Fibroblast of lung (primary cell): ENCODE measurements around the gene GDPD4. TPM values are rescaled to one million over a fixed set of nuclear protein-coding genes. Genes with fewer than 3 reads are reported as not detected.

Experiments
- DNase-seq, 2 donors: peaks; one replicate each; pipeline versions ENCODE4 v3.0.0 to v3.0.0-alpha.2; 2010; ENCODE audit warnings: low read depth in 2 of 2
- H2AFZ ChIP-seq: 2 replicates; pipeline ENCODE4 v1.5.1; 2012; ENCODE audit warnings: low read length, control low read depth, inconsistent platforms
- H3K27ac ChIP-seq: 2 replicates; pipeline ENCODE4 v1.5.1; 2011; ENCODE audit warnings: low read length, control low read depth; ENCODE audit not compliant: insufficient read depth
- H3K27me3 ChIP-seq: 2 replicates; pipeline ENCODE4 v1.5.1; 2011; ENCODE audit warnings: mild to moderate bottlenecking, low read length; ENCODE audit not compliant: control insufficient read depth, insufficient read depth
- H3K36me3 ChIP-seq: 2 replicates; pipeline ENCODE4 v1.5.1; 2011; ENCODE audit warnings: low read length; ENCODE audit not compliant: control insufficient read depth, insufficient read depth
- H3K4me1 ChIP-seq: 2 replicates; pipeline ENCODE4 v1.5.1; 2011; ENCODE audit warnings: low read length; ENCODE audit not compliant: control insufficient read depth, insufficient read depth; ENCODE audit errors: extremely low read depth
- H3K4me2 ChIP-seq: 2 replicates; pipeline ENCODE4 v1.5.1; 2011; ENCODE audit warnings: low read length, control low read depth; ENCODE audit not compliant: insufficient read depth; ENCODE audit errors: extremely low read depth
- H3K4me3 ChIP-seq, 4 experiments: fragments of 200-600 bp in 1 of 4; sonication (generic) in 1 of 4; replicated peaks in 1 of 4; 2 replicates each; pipeline ENCODE4 v1.5.1; 2011 to 2016; ENCODE audit warnings: low read length in 4 of 4, low read depth in 3 of 4, mild to moderate bottlenecking in 3 of 4, control low read depth in 2 of 4, inconsistent platforms in 1 of 4, mixed read lengths in 1 of 4; ENCODE audit not compliant: insufficient read depth in 1 of 4; ENCODE audit errors: control extremely low read depth in 1 of 4
- H3K79me2 ChIP-seq: 2 replicates; pipeline ENCODE4 v1.5.1; 2012; ENCODE audit warnings: mild to moderate bottlenecking, low read length, inconsistent platforms; ENCODE audit not compliant: control insufficient read depth, insufficient read depth
- H3K9ac ChIP-seq: 2 replicates; pipeline ENCODE4 v1.5.1; 2011; ENCODE audit warnings: mild to moderate bottlenecking, low read length, control low read depth; ENCODE audit not compliant: insufficient read depth
- H3K9me3 ChIP-seq: 2 replicates; pipeline ENCODE4 v1.5.1; 2012; ENCODE audit warnings: low read depth, low read length; ENCODE audit not compliant: control insufficient read depth, insufficient read depth
- H4K20me1 ChIP-seq: 2 replicates; pipeline ENCODE4 v1.5.1; 2011; ENCODE audit warnings: low read length; ENCODE audit not compliant: control insufficient read depth, insufficient read depth; ENCODE audit errors: extremely low read depth
- EZH2 ChIP-seq: IDR thresholded peaks from 2 replicates; pipeline ENCODE4 v1.5.1; 2012; ENCODE audit warnings: low read length, control low read depth, mild to moderate bottlenecking; ENCODE audit errors: missing control alignments
- polyA plus RNA-seq, 2 donors: library from polyadenylated mRNA; depleted of rRNA in 1 of 2; stranded (reverse) in 1 of 2; unstranded in 1 of 2; fragments of >200 nt; gene quantifications; 2 replicates each; pipeline ENCODE4 v1.2.1, GENCODE V29; 2011 to 2012; ENCODE audit warnings: missing spikeins in 1 of 2
- total RNA-seq: library from RNA; depleted of rRNA; stranded (reverse); fragments of >200 nt; gene quantifications from 2 replicates; pipeline ENCODE4 v1.2.1, GENCODE V29; 2014
- TF ChIP-seq, protein P1 (sequence below), 2 donors: IDR thresholded peaks in 1 of 2; conservative IDR thresholded peaks in 1 of 2; 1 replicate in 1 of 2; 2 replicates in 1 of 2; pipeline ENCODE4 v1.5.1; 2011 to 2012; ENCODE audit warnings: low read length in 2 of 2, control low read depth in 1 of 2, inconsistent platforms in 1 of 2, low read depth in 1 of 2, mild to moderate bottlenecking in 1 of 2

The GDPD4 gene
- total and polyA plus RNA-seq, 2 donors (not counting 1 experiment from before 2014, with no cell fraction given), result not detected

DNA sequence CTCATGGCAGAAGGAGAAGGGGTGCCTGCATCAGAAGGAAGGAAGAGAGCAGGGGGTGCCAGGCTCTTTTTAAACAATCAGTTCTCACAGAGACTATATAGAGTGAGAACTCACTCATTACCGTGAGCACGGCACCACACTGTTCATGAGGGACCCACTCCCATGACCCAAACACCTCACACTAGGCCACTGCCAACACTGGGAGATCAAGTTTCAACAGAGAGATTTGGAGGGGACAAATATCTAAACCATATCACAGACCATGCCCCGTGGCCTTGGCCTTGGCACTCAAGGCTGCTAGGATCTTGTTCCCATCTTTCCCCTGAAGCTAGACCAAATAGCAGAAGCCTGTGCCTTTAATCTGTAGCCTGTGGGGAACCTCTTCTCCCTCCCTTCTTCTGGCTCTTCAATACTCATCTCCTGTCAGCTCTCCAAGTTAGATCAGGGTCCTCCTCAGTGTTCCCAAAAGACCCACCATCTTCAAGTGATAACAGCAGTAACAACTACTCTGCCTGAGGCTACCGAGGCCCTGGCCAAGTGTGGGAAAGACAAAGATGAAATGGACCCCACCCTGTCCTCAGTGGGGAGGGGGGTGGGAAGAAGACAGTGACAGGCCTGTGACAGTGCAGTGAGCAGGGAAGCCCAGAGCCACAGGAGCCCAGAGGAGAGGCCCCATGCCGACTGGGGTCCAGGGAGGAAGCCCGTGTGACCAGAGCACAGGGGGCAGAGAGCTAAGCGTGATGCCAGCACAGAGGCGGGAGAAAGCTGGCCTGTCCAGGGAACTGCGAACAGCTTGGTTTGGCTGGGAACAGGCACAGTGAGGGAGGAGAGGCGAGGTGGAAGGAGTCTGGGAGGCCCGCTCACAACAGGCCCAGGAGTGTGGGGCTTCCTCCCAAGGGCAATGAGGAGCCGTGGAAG is 100.9 kb downstream of the GDPD4 start:
- Histone ChIP-seq H3K9ac (no peak overlapping the region), H3K4me2 (no peak overlapping the region), H3K27ac (no peak overlapping the region), H2AFZ (no peak overlapping the region), H3K79me2 (no peaks in the 10 kb centered on the region), H3K27me3 (no peaks in the 10 kb centered on the region), H3K36me3 (no peaks in the 10 kb centered on the region), H3K4me3 (no peak overlapping the region), H4K20me1 (no peaks in the 10 kb centered on the region), H3K4me1 (no peaks in the 10 kb centered on the region), H3K9me3 (no peaks in the 10 kb centered on the region)
- no peak for DNase-seq
- TF ChIP-seq, protein P1, sequence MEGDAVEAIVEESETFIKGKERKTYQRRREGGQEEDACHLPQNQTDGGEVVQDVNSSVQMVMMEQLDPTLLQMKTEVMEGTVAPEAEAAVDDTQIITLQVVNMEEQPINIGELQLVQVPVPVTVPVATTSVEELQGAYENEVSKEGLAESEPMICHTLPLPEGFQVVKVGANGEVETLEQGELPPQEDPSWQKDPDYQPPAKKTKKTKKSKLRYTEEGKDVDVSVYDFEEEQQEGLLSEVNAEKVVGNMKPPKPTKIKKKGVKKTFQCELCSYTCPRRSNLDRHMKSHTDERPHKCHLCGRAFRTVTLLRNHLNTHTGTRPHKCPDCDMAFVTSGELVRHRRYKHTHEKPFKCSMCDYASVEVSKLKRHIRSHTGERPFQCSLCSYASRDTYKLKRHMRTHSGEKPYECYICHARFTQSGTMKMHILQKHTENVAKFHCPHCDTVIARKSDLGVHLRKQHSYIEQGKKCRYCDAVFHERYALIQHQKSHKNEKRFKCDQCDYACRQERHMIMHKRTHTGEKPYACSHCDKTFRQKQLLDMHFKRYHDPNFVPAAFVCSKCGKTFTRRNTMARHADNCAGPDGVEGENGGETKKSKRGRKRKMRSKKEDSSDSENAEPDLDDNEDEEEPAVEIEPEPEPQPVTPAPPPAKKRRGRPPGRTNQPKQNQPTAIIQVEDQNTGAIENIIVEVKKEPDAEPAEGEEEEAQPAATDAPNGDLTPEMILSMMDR (conservative IDR thresholded peaks at IDR 0.05 in 1 of 2, IDR thresholded peaks at IDR 0.05 in 1 of 2; ENCODE audit: low read depth in 1 of 2, low read length in 2 of 2), result no peak
- TF ChIP-seq EZH2, result no peak

DNA sequence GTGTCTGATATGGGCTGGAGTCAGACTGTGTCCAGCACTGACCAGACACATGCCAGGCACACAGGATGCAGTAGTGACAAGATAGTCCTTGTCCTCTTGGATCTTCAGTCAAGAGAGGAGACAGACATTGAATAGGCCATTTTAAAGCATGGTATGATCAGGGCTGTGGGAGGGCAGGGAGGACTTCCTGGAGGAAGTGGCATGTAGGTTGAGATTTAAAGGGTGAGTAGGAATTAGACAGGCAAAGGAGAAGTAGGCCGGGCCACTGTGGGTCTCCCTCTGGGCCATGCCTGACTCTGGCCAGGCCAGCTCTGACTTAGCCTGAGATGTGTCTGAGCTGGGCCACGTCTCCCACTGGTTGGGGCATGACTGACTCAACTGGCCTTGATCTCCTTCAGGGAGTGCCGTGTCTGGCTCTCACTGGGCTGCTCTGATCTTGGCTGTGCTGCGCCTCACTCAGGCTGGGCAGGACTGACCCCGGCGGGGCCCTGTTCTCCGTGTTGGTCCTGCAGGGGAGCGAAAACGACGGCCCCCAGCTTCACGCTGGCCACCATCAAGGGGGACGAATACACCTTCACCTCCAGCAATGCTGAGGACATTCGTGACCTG is 102.2 kb downstream of the GDPD4 start:
- DNase-seq, result no peak
- no peak overlapping the region for H3K4me3 ChIP-seq
- no peaks in the 10 kb centered on the region for H3K4me1 ChIP-seq
- no peak overlapping the region for H3K9ac ChIP-seq
- no peak overlapping the region for H3K4me2 ChIP-seq
- TF ChIP-seq, protein P1 (conservative IDR thresholded peaks at IDR 0.05 in 1 of 2, IDR thresholded peaks at IDR 0.05 in 1 of 2; ENCODE audit: low read depth in 1 of 2, low read length in 2 of 2), result no peak
- TF ChIP-seq EZH2, result no peak
- H2AFZ ChIP-seq, result no peak overlapping the region
- H4K20me1 ChIP-seq, result no peaks in the 10 kb centered on the region
- no peak overlapping the region for H3K27ac ChIP-seq
- no peaks in the 10 kb centered on the region for H3K36me3 ChIP-seq
- no peaks in the 10 kb centered on the region for H3K79me2 ChIP-seq
- H3K27me3 ChIP-seq, result no peaks in the 10 kb centered on the region
- no peaks in the 10 kb centered on the region for H3K9me3 ChIP-seq

DNA sequence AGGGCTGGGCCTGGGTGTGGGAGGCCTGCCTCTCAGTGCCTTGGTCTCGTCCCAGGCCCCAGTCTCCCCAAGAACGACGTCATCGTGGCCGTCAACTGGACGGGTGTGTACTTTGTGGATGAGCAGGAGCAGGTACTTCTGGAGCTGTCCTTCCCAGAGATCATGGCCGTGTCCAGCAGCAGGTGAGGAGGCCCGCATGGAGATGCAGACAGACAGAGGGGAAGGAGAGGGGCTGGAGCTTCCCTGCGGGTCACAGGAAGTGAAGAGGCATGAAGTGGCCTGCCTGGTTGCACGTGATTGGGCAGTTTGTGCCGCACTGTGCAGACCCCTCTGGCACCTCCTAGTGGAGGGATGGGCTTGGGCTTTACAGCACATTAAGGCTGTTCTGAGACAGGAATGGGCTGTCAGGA is 103.0 kb downstream of the GDPD4 start:
- Histone ChIP-seq H3K4me2 (no peak overlapping the region), H3K36me3 (no peaks in the 10 kb centered on the region), H3K27me3 (no peaks in the 10 kb centered on the region), H3K9ac (no peak overlapping the region), H3K27ac (no peak overlapping the region), H3K9me3 (no peaks in the 10 kb centered on the region), H2AFZ (no peak overlapping the region), H4K20me1 (no peaks in the 10 kb centered on the region), H3K79me2 (no peaks in the 10 kb centered on the region), H3K4me3 (no peak overlapping the region), H3K4me1 (no peaks in the 10 kb centered on the region)
- TF ChIP-seq, protein P1 (conservative IDR thresholded peaks at IDR 0.05 in 1 of 2, IDR thresholded peaks at IDR 0.05 in 1 of 2; ENCODE audit: low read depth in 1 of 2, low read length in 2 of 2), result peak; percentile 11 to 34
- TF ChIP-seq EZH2, result no peak
- DNase-seq, result no peak
